GM12874 (cell line): ENCODE results near the gene SNRNP40.

Experiments
- CTCF ChIP-seq: IDR thresholded peaks from 2 replicates; pipeline ENCODE4 v1.5.1; 2011; ENCODE audit warnings: low read depth, mild to moderate bottlenecking, control low read depth, low read length, moderate library complexity; ENCODE audit not compliant: insufficient read depth

Gene SNRNP40

GRCh38 chr1:31238612-31238985 lies 58.0 kb downstream of the SNRNP40 start:
- no peak for TF ChIP-seq CTCF

GRCh38 chr1:31234870-31235269 lies 61.7 kb downstream of the SNRNP40 start:
- TF ChIP-seq CTCF, result no peak

- TF ChIP-seq CTCF, result no peak
Observed at GRCh38 chr1:31234123-31234708, 62.4 kb downstream of the SNRNP40 start.

GRCh38 chr1:31232689-31233088 lies 63.9 kb downstream of the SNRNP40 start:
- TF ChIP-seq CTCF, result no peak

GRCh38 chr1:31231802-31232201 lies 64.8 kb downstream of the SNRNP40 start:
- no peak for TF ChIP-seq CTCF

- TF ChIP-seq CTCF, result no peak
Observed at GRCh38 chr1:31230378-31230777, 66.2 kb downstream of the SNRNP40 start.

GRCh38 chr1:31228986-31229385 lies 67.6 kb downstream of the SNRNP40 start:
- no peak for TF ChIP-seq CTCF
